Activated CD8-positive, alpha-beta memory T cell treated with anti-CD3 and anti-CD28 coated beads for 4 hours (primary cell): Measurements from ENCODE around the gene LPP.

Experiments
- DNase-seq, 2 donors: peaks; one replicate each; pipeline ENCODE4 v3.0.0-alpha.2; 2020; ENCODE audit warnings: low read depth in 2 of 2

The LPP gene

DNA sequence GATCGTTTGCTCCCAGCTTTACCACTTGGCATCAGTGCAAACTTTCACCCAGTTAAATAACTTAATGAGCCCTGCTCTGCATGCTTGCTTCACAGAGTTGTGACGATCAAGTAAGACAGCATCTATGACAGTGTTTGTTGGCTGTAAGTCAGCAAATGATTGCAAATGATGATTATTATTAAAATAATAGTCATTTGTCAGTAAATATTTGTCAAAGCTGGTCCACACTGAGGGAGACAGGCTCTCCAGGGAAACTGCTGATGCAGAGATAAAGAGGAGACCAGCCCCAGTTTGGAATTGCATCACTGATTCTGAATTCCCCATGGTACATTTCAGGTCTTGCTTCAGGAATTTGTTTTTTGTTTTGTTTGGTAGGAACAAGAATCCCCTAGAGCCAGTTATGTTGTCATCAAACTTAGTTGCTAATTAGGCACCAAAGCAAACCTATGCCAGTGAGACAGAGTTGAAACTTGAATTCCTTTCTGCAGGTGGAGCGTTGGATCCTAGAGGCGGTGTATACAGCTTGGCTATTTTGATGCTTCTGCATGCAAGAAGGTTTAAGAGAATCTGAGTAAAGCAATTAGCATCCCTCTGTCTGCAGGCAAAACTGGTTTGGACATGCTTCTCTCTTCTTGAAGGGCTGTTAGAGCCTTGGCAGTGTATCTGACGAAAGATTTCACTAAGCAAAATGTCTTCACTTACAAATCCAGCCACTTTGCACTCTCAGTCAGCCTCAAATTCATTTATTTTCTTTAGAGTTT, 679.2 kb downstream of the LPP start:
- no peak for DNase-seq

DNA sequence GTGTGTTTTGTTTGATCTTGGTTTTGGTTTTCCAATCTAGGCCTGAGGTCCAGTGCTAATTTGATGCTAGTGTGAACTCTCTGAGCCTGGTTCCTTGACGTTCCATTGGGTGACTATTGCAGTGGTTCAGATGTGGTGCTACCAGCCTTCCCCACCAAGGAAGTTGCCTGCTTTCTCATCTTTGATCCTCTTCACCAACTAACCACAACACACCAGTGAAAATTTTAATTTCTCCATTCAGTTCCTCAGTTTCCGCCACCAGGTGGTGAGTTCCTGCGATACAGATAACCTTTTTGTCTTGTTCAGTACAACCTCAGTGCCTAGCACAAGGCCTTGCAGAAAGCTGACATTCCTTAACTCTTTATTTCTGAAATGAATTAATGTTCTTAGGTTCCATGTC, 680.4 kb downstream of the LPP start:
- DNase-seq: no peak

DNA sequence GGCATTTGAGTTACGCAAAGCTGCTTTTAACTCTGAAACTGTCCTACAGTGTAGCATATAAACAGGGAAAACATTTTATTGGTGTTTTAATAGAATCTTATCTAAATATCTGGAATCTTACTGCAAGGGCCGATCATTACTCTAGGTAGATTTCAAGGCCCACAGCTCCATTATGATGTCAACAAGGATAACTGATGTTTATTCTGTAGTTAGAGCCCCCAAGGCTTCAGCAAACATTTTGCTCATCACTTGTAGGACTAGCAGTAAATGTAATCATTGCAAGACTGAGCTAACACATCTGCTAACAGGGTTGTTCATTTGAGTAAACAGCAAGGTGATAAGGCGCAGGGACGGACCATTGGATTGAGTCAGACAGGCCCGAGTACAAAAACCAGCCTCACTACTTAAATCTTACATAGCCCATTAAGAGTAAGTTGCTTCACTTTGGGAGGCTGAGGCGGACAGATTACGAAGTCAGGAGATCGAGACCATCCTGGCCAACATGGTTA, 685.3 kb downstream of the LPP start:
- DNase-seq: no peak

GRCh38 chr3:188840290-188840689, 686.3 kb downstream of the LPP start:
- no peak for DNase-seq

DNA sequence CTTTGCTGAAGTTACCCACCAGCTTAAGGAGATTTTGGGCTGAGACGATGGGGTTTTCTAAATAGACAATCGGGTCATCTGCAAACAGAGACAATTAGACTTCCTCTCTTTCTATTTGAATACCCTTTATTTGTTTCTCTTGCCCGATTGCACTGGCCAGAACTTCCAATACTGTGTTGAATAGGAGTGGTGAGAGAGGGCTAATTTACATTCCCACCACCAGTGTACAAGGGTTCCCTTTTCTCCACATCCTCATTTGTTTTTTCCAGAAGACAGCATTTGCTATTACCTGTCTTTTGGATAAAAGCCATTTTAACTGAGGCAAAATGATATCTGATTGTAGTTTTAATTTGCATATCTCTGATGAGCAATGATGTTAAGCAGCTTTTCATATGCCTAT, 687.9 kb downstream of the LPP start:
- DNase-seq: no peak

DNA sequence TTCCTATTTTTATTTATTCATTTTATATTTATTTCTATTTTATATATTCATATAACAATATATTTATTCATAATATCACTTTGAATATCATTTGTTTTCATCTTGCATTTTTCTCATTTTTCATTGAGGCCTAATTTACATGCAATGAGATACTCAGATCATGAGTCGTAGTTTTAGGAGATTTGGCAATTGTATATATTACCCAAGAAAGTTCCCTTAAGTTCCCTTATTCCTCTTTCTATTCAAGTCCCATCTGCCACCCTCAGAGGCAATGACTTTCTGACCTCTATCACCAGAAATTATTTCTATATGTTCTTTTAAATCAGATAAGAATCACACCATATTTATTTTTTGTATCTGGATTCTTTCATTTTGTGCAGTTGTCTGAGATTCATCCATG, 688.7 kb downstream of the LPP start:
- no peak for DNase-seq

DNA sequence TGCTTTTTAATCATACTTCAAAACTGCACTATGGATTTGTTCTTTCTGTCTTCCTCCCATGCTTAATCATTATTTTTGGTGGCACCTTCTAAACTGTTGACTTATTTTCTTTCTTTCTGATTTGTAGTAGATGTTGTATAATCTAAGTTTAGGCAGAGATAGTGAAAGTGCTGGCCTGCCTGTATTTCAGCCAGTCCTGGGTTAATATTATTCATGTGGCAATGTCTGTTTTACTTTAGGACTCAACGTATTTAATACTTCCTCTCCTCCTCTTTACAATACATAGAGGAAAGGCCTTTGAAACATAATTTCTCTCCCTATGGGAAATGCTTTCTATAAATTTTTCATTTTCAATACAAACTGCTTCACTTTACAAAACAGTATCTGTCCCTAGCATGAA, 690.1 kb downstream of the LPP start:
- no peak for DNase-seq

- DNase-seq: no peak
Observed at GRCh38 chr3:188845514-188845913, 691.6 kb downstream of the LPP start.

DNA sequence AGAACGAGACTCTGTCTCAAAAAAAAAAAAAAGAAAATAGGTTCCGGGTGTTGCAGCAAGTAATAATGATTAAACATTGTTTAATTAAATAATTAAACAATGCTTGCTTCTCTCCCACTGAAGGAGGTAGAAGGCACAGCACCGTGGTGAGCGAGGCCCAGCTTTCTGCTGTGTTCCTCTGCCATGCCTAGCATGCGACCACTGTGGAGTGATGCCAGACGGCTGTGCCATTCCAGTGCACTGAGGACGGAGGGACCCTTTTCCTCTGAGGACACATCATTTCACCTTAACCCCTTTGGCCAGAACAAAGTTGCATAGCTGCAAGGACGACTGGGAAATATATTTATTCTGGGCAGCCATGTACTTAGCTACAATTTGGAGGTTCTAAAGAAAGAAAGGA, 695.0 kb downstream of the LPP start:
- no peak for DNase-seq

DNA sequence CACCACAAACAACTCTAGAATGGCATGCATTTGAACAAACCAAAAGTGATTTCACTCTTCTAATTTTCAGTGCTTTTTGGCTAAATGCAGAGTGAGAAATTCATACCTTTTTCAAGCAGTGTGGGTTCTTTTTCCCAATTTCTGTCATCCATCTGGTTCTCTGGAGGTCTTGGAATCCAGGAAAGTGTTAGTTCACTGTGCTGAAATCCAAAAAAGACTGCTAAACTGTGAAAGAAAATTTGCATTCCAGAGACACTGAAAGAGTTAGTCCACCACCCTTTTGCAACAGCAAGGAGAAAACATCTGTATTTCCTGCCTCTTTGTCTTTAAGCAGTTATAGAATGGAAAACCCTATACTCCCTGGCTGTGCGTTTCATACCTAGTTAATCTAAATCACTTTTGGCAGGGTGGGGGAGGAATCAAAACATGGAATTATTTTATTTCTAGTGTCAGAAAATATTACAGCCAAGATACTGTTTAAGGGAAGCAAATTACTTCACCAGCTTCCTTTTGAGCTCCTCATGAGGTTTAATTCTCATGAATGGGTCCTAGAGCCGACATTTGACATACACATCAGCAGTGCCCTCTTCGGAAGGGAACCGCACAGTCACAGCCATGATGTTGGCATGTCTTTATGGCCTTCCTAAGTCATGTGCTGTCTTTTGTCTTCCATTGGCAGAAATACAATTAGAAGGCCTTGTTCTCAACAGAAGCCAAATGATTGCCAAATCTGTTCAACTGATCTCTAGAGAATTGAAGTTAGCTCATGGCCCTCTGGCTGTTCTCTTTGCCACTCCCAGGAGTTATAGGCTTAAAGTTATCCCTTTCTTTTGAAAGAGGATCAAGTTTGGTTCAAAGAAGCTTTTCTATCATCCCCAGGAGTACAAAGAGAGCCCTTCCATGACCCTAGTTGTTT, 700.2 kb downstream of the LPP start:
- DNase-seq: no peak

DNA sequence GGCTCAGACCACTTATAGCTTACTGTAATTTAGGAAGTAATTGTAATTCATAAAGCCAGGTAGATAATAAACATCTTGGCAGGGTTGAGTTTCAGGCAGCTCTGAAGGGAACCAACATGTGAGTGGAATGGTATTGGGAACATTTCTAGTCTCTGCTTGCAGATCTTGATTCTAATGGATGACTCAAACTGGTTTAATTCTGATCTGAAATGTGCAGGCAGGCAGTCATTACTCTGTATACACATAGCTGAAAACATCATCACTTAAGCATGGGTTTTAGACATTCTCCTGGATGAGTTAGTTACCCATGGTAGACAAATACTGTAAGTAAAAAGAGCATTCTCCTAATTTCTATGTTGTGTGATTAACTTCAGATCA, 700.8 kb downstream of the LPP start:
- no peak for DNase-seq

DNA sequence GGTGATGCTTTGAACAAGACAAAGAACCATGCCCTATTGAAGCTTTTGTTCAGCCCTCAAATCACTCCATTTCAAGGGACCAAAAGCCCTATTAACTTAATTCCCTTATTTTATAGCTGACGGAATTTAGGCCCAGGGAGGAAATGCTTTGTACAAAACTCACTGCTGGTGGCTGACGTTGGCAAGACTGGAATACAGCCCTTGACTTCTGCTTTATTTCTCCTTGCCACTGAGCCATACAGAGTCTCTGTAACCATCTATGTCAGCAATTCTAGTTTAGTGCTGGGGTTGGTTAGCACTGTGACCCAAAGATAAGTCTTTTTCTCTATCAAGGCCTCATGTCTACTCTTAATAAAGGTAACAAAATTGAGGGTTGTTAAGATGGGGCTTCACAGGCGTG, 701.7 kb downstream of the LPP start:
- DNase-seq: no peak

GRCh38 chr3:188860147-188860546, 706.2 kb downstream of the LPP start:
- no peak for DNase-seq

DNA sequence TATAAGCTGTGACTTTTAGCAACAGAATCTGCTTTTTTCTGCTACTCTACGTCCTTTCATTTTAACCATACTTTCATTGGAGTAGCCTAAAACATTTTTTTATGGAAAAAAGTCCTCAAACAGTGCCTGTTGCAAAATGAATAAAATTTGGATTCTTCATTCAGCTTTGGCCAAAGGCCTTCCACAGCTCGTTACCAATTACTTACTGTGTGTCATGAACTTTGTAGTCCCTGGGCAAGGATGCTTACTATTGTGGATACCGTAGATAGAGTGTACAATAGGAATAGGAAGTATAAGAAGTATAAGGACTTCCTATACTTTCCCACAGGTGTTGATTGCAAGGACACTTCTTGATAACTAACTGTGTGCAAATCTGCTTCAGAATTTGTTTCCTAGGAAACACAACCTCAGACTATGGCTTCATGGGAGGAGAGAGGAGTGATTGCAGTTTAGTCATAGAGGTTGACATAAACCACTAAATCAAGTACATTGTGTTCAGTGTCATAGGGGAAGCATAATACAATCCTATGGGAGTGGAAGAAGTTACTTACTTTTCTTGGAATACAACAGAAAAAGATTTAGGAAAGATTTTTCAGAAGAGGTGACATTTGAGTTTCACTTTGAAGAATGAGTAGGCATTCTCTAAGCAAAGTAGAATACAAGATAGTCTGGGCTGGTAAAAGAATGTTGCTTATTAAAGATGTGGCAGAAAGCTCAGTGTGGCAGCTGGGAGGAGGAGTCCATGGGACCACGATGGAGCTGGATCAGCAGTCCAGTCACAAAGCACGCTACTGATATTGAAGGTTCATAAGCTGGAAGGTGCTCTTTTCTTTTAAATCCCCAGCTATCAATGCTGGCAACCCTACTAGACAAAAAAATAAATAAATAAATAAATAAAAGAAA, 708.1 kb downstream of the LPP start:
- DNase-seq: no peak

DNA sequence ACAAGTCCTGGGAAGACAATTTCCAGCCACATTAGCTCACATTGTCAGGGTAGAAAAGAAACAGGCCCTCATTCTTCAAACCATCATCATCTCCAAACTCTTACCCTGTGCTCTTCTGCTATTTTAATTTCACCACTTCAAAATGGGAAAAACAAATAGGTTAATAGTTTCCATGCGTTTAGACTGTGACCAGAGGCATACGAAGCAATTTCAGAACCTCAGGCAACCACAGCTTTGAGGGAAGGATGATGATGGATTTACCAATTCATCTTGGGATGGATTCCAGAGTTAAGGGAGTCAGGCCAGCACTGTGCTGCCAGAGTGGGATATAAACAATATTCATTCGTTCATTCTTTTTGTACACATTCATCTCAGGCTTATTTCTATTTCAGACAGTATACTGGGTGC, 710.0 kb downstream of the LPP start:
- DNase-seq: no peak

- DNase-seq: no peak
Observed at GRCh38 chr3:188867691-188868265, 713.8 kb downstream of the LPP start.

GRCh38 chr3:188868803-188869202, 714.8 kb downstream of the LPP start:
- DNase-seq: no peak

DNA sequence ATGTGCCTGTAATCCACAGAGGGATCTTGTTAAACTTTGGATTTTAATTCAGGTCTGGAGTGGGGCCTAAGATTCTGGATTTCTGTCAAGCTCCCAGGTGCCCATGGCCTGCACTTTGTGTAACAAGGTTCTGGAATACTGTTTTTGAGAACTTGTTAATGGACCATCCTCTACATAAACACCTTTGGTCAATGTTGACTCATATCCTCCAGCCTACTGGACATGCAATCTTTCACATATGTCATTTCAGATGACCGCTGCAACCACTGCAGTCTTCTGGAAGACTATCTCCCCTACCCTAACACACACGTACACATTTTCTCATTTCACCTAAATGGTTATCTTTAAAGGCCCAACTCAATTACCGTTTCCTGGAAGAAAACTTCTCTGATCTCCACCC, 715.7 kb downstream of the LPP start:
- no peak for DNase-seq

DNA sequence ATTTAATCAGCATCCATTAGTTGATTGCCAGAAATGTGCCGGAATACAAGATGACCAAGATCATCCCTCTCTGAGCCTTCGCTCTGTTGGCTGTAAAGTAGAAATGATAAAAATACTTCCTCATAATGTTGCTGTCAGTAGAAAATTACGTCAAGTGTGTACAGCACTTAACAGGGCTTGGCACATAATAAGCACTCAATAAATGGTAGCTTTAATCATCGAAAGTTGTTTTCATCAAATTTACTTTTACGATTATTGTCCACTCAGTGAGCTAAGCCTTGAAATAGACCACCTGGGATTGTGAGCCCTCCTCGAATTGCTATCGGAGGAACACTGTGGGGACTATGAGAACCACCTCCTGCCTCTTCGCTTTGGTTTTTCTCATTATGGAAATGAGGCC, 716.5 kb downstream of the LPP start:
- no peak for DNase-seq

DNA sequence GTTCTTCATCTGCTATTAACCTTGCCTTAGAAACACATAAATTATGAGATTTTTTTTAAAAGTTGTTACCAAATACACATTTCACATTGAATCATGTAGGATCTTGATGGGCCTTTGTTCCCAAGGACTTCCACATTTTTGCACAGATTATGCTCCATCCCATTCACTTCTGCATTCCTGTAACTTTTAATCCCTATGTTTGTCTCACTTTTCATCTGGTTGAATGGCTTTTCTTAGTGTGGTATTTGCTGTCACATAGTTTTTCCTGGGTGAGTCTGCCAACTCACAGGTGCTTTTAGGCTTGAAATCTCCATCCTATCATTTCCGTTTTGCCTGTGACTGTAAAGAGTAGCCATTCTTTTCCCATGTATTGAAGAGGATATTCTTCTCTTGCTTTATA, 720.6 kb downstream of the LPP start:
- no peak for DNase-seq

GRCh38 chr3:188875413-188875812, 721.5 kb downstream of the LPP start:
- DNase-seq: no peak

DNA sequence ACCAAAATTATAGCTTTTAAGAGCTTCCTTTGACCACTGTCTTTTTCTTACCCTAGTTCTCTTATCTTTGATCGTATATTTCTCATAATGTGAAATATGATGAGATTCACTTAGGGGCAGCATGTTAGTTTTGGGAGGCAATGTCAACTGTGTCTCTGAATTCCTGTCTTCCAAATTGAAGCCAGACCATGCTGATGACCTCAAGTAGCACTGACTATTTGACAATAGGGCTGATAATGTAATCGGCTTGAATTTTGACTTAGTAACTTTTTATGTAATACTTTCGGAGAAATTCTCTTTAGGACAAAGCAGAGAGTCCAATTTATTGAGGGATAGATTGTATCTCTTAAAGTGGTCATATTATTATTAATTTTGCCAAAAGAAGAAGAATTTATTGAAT, 722.4 kb downstream of the LPP start:
- DNase-seq: no peak
